ENCODE results near the gene TNN.

- no peak for TF ChIP-seq CTCF (IDR thresholded peaks at IDR 0.05)
- TF ChIP-seq POLR2AphosphoS5 (IDR thresholded peaks at IDR 0.05), result no peak
Measured at GRCh38 chr1:175097361-175097760, 29.7 kb downstream of the TNN start.
